ENCODE data around the gene SMIM35.

SMIM35 gene

DNA sequence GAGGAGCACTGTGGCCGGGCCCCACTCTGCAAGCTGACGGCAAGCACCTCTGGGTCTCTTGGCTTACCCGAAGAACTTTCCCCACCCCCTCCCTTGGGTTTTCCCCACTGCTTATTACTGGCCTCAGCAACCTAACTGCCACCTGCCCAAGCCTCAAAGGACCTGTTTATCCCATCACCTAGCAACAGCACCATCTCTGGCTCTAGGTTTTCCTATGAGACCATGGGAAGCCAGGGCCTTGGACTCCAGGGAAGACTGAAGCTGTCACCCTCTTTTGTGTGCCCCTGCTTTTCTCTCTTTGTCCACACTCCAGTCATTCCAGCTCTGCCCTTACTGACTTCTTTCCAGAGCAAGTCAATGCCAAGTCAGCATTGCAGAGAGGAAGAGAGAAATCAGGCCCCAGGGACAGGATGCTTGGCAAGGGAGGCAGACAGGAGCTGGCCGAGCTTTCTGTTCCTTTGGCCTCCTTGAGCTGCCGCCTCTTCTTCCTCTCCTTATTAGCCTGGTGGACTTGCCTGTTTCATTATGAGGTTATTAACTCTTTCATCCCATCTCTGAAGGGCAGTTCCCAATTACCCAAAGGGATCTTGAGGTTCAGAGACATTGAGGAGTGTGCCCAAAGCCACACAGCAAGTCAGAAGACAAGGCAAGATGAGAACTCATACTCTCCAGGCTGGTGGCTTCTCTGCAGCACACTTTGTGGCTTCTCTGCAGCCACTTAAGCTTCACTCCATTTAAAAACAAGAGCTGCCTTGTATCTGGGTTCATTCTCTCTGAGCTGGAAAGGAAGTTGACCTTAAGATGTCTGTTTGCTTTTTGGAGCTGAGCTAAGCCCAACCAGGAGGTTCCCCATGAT, at the start of gene SMIM35:
Gene SMIM35 (minus strand): TSS at position 51 of the 856 bp plus-strand sequence. CDS start 206 bp downstream, outside the sequence.
- FAIRE-seq = no peak
- DNase-seq (ENCODE audit: low spot score) = no peak

DNA sequence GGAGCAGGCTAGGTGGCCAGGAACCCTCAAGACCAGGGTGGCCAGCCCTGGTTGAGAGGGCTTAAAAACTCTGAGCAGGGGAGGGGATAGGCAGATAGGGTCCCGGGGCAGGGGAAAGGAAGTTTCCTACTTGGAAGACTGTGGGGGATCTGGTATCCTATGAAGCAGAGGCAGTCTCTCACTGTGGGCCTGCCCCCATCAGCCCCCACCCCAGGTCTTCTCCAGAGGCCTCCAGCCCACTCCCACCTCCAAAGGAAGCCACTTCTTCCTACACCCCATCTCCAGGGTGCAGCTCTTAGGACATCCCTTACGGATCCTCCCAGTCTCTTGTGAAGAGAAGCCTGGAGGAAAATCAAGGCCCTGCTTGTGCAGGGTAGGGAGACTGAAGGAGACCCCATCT, 49.6 kb upstream of the SMIM35 start:
- DNase-seq (ENCODE audit: low spot score) = no peak
- FAIRE-seq = no peak

DNA sequence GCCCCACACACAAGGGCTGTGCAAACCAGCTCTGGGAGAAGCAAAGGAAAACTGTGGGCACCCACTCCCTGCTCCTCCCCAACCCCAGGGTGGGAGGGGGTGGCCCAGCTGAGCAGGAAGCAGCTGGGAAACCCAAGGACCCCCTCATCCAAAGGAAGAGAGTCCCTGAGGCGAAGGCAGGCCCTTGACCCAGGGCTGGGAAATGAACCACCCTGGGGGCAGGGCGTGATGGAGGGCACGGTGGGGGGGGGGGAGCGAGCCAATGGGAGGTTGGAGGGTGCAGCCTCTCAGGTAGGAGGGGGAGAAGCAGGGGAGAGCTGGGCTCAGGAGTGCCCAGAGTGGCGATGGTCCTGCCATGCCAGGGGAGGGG, 49.0 kb upstream of the SMIM35 start:
- no peak for DNase-seq (ENCODE audit: low spot score)
- FAIRE-seq = no peak

DNA sequence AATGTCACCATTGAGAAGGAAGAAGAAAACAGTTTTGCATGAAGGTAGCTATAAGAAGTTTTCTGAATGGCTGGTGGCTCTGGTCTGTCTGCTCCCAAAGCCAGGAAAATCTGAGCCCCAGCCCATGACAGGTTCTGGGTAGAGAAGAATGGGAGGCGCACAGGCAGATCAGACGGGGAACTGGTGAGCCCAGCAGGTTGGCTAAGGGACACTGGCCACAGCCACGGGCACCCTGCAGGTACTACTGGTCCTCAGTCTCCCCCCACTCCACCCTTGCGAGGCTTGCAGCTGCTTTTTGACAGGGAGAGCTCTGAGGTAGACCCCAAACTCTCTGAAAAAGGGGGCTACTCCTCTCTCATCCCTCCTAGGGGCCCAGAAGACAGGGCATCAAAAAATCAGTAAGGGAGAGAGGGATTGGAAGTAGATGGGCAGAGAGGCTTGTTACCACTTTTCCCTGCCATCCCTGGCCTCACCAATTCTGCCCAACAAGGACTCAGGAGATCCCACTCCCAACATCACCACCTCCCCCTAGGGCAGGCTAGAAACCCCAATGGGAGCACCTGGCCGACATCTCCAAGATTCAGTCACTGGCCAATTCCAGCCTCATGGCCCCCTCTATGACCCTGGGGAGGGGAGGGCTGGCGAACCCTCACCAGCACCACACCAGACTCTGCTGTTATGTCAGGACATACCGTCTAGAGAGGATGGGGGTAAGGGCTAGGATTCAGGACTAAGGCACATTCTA, 48.5 kb upstream of the SMIM35 start:
- DNase-seq (ENCODE audit: low spot score) = no peak

DNA sequence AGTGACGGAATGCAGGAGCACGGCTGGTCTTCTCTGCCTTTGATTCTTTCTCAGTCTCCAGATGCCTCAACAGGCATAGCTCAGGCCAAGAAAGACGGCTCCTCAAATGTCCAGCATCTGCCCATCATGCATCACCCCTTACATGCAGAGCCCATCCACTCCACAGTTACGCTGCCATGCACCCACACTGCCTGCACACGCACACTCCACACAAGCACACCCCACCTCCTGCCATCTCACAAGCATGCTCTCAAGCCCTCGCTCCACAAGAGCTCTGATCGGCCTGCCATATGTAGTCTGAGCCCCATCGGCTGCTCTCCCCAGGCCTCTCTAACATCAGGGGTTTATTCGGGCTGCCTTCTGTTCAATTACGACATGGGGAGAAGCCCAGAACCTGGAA, 47.1 kb upstream of the SMIM35 start:
- FAIRE-seq (no peak), DNase-seq (ENCODE audit: low spot score) (no peak)

More for the DNA sequence above, 48.5 kb upstream of the SMIM35 start:
- FAIRE-seq = no peak

DNA sequence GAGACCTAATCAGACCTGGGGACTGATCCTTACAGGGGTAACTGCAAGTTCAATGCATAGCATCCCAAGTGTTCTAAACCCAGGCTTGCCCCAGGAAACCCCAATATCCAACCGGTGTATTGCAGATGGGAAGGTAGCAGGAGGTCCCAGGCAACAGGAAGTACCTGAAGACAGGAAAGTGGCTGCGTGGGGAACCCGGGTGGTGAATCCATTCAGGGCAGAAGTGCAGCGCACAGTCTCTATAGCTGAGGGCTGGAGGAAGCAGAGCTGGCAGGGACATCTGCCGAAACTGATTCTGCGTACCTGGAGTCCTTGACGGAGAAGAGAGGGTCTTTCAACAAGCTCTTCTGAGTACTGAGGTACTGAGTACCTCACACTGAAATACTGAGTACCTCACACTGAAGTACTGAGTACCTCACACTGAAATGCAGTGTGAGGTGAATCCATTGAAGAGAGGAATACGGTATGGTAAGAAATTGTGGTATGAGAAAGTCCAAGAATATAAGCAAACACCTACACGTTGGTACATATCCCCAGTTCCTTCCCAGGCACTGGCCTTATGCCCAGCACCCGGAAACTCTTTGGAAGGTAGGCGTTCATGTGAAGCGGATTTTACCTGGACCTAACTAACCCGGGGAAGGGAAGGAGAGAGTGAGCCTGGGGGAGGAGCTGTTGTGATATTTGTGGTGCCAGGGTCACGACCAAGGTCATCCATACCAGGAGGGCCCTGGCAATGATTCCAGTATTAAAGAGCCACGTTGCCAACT, 45.8 kb upstream of the SMIM35 start:
- DNase-seq (ENCODE audit: low spot score) (no peak), FAIRE-seq (no peak)

DNA sequence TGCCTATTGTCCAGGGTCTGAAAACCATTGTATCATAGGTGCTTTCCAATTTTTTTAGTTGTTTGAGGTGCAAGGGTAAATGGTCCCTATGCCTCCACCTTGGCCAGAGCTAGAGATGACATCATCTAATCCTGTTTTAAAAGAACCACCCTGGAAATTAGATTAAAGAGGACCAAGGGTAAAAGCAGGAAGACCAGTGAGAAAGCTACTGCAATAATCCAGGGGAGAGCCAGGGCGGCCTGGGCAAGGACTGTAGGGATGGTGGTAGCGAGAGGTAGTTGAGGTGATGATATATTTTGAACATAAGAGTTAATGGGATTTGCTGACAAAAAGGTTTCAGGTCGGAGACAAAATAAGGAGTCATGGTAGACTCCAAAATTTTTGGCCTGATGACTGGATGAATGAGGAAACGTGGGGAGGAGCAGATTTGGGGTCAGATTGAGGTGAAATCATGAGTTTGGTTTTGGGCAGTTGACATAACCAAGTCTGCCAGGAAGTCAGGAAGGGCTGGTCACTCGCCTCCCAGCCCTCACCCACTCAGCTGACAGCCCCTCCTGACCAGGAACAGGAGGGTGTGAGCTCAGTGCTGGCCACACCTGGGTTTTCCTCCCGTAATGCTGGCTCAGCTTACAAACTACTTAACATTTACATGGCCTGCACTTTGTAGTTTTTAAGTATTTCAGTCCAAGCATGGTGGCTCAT, 42.9 kb upstream of the SMIM35 start:
- DNase-seq (ENCODE audit: low spot score) (no peak), FAIRE-seq (no peak)

DNA sequence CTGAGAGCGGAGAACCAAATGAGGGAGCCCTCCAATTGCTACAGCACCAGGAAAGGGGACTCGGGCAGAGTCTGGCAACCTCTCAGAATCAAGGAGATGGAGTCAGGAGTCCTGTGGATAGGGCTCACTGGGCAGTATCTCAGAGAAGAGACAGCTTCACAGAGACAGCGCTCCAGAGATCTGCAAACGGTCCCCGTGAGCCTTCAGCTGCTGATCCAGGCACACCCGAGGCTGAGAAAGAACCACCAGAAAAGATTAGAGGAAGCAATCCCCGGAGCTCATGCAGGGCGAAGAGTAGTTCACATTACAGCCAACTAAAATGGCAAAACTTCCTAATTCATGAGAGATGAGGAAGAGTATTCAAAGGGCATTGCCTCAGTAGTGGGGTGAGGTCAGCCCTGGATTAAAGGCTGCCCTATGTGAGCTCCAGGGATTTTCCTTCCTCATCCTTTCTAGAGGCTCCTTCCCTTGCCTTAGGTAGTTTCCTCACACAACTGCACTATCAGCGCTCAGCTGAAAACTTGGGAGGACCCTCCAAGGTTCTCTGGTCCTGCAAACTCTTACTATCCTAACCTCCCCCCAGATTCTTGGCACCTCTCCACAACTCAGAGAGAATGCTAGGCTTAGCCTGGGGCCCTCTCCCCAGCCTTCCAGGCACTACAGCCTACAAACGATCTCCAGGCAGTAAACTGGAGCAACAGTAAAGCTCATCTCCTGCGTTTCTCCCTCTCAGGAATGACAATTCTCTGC, 42.1 kb upstream of the SMIM35 start:
- DNase-seq (ENCODE audit: low spot score) (no peak), FAIRE-seq (no peak)

DNA sequence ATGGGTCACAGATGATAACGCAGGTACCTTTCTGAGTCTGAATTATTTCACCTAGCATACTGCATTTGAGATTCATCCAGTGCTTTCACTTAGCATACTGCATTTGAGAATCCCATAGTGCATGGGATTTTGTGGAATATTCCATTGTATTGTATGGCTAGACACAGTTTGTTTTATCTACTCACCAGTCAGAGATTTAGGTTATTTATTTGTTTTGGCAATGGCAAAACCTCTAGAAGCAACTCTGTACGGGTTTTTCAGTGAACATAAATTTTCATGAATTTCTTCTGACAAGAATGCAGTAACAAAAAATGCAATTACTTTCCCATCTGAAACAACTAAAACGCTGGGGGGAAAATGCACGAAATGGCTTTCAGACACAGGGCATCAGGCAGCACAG, 41.5 kb upstream of the SMIM35 start:
- FAIRE-seq (no peak), DNase-seq (ENCODE audit: low spot score) (no peak)

DNA sequence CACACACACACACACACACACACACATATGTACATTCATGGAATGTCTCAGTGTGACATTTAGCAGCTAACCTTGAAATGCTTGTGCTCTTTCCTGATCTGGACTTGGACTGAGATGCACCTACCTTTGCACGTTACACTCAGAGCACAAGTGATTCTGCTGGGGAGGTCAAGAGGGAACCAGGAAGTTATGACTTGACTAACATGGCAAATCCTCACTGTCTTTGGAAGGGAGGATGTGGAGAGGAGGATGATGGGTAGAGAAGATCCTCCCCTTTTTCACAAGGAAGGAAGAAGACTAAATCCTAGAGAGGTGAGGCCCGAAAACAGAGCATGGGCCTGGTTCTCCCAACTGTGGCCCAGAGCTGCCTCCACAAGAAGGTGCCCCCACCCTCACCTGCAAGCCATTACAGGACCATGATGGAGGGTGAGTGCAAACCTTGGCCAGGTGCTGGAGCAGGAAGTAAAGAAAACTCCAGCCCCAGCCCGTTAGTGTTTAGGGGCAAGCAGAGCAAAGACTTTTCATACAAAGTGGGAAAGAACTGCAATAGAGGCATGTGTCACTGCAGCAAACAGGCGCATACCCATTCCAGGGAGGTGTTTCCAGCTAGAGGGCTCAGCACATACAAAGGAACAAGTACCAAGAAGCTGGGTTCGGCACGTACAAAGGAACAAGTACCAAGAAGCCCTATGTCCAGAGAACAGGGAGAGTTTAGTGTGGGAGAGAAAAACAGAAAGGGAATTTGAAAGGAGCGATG, 39.5 kb upstream of the SMIM35 start:
- DNase-seq (ENCODE audit: low spot score) = no peak
- no peak for FAIRE-seq

DNA sequence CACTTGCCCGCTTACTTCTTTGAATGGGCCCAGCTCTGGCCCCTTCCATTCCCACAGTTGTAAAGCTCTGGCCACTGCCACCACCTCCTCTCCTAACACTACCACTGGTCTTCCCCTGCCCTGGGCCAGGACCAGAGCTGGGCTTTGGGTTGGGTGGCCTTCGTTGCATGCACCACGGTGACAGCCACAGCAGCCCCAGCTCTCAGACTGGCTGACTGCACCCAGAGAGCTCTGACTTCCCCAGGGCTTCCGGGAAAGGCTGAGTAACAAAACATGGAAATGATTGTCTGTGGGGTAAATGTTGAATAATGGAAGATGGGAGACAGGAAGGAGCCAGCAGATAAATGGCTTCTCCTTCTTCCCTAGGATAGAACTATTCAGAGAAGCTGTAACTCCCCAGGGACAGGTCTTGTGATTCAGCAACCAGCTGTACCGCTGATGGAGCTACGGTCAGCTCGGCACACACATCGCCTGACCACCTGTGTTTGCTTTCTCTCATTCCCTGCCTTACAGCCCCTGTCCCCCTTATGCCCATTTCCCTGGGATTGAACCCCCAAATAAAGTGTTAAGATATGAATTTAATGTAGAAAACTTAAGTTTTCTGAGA, 38.3 kb upstream of the SMIM35 start:
- no peak for DNase-seq (ENCODE audit: low spot score)
- FAIRE-seq = no peak

DNA sequence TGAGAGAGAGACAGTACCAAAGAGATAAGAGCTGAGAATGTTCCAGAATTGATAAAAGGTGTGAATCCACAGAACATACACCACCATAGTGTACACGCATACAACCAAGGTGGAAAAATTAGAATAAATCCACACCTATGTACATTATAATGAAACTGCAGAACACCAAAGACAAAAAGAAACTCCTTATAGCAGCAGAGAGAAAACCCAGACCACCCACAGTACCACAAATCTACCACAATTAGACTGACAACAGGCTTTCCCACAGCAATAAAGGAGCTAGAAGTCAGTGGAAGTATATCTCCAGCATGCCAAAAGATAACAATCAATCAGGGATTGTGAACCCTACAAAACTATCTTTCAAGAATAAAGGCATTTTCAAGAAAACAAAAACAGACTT, 34.0 kb upstream of the SMIM35 start:
- no peak for FAIRE-seq
- no peak for DNase-seq (ENCODE audit: low spot score)

DNA sequence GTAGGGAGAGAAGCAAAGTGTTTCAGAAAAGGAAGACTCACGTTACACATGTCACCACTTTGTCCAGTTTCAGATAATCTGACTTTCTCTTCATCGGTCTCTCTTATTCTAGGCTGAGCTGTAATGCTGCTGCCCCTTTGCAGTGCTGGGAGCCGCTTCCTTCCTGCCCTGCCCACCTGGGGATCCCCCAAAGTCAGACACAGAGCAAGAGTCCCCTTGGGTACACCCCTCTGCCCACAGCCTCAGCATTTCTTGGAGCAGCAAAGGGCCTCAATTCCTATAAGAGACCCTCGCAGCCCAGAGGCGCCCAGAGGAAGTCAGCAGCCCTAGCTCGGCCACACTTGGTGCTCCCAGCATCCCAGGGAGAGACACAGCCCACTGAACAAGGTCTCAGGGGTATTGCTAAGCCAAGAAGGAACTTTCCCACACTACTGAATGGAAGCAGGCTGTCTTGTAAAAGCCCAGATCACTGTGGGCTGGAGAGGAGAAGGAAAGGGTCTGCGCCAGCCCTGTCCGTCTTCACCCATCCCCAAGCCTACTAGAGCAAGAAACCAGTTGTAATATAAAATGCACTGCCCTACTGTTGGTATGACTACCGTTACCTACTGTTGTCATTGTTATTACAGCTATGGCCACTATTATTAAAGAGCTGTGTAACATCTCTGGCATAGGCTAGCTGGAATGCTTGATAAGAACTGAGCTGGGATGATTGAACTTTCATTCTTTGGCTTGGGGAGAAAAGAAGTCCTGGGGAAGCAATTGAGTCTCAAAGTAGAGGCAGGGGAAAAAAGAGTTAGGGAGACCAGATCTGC, 31.2 kb upstream of the SMIM35 start:
- DNase-seq (ENCODE audit: low spot score) = no peak
- FAIRE-seq = no peak

DNA sequence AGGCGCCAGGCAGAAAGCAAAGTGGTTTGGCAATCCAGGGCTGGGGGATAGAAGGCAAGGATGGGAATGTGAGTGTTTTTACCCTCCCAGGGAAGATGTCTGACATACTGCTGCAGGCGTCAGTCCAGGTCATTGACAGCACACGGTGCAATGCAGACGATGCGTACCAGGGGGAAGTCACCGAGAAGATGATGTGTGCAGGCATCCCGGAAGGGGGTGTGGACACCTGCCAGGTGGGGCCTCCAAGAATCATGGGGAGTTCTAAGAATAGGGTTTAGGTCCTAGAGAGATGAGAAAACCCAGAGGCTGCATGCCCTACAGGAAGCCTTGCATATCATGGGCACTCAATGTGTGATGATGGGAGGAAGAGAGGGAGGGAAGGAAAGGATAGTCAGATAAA, 28.3 kb upstream of the SMIM35 start:
- FAIRE-seq (no peak), DNase-seq (ENCODE audit: low spot score) (no peak)

DNA sequence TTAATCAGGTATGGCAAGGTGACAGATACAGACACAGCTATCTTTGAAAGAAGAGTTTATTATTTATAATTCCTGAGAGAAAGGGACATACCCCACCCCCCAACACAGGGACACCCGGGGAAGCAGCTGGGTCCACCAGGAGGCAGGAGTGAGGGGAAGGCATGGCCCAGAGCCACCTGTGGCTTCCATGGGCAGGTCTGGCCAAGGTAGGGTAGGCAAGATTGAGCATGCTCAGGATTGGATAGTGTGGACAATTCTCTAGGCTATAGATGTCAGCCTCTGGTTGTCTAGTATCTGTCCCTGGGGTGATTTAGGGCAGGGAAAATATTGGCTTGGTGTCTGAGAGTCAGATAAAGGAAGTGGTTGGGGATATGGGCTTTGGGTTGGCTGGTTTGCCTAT, 27.5 kb upstream of the SMIM35 start:
- no peak for DNase-seq (ENCODE audit: low spot score)
- no peak for FAIRE-seq

DNA sequence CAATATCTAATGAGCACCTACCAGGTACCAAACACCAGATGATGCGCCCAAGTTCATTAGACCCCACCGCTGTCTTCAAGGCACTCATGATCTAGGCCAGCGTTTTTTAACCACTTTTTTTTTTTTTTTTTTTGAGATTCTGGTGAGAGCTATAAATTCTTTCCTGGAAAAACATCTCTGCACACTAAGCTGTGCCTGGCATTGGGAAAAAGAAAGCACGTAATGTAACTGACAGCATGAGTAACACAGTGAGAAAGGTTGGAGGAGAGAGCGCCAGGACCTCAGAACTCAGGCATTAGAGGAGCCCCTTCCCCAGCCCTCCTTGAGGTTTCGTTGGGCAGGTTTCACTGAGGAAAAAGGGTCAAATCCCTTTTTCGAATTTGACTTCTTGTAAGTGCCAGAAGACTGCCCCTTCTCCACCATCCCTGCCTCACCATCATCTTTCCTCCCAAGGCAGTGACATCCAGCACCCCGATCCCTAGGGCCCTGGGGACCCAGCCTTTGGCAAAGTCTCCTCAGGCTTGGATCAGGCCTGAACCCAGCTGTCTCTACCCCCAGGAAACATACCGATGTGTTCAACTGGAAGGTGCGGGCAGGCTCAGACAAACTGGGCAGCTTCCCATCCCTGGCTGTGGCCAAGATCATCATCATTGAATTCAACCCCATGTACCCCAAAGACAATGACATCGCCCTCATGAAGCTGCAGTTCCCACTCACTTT, 26.1 kb upstream of the SMIM35 start:
- FAIRE-seq (no peak), DNase-seq (ENCODE audit: low spot score) (no peak)

DNA sequence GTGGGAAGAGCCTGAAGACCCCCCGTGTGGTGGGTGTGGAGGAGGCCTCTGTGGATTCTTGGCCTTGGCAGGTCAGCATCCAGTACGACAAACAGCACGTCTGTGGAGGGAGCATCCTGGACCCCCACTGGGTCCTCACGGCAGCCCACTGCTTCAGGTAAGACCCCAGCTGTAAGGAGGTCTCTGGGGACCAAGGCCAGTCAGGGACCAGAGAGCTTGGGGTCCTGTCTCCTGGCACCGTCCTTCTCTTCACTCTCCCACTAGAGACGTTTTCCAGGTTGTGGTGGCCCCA, 24.9 kb upstream of the SMIM35 start:
- FAIRE-seq (no peak), DNase-seq (ENCODE audit: low spot score) (no peak)

DNA sequence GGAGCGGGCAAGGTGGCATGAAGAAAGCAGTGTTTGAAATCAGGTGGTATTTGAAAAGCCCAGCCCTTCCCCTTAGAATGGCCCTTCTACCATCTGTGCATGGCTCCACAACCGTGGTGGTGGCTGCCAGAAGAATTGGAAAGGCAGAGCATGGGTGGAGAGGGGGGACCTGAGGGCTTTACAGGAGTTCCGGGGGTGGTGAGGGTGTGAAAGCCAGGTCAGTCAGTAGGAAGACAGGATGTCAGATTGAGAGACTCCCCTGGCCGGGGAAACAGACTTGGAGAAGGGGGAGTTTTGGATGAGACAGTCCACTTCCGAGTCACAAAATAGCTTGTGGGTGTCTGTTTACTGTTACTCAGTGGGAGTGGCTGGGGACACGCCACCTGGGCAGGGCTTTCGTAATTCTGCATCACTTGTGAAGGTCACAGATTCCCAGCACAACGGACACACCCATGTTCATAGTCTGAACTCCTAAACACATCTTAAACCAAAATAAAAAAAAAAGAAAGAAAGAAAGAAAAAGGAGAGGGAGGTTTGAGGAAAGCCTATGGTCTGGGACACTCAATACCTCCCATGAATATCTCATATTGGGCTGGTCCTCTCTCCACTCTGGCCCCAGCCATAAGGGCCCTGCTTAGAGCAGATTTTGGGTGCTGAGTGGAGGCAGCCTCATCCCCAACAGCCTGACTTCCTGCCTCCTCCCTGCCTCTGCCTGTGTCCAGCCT, 24.4 kb upstream of the SMIM35 start:
- no peak for DNase-seq (ENCODE audit: low spot score)
- no peak for FAIRE-seq

Measured in RCC 7860 (cell line).